PFSK-1 (cell line): Measurements from ENCODE around the gene EPHA4.

Experiments used
- FOXP2 ChIP-seq: optimal IDR thresholded peaks from 2 replicates; pipeline ENCODE3; 2011; ENCODE audit warnings: borderline replicate concordance, control low read depth, inconsistent platforms; ENCODE audit not compliant: insufficient read depth; ENCODE audit errors: extremely low read length, extremely low read depth
- POLR2AphosphoS5 ChIP-seq: IDR thresholded peaks from 2 replicates; pipeline ENCODE4 v1.6.1; 2012; ENCODE audit warnings: low read depth, mild to moderate bottlenecking, control low read depth, low read length, moderate library complexity
- SIN3A ChIP-seq: IDR thresholded peaks from 2 replicates; pipeline ENCODE4 v1.6.1; 2012; ENCODE audit warnings: mild to moderate bottlenecking, low read length, moderate library complexity, borderline replicate concordance; ENCODE audit not compliant: insufficient read depth
- TAF1 ChIP-seq: IDR thresholded peaks from 2 replicates; pipeline ENCODE4 v1.6.1; 2012; ENCODE audit warnings: low read length, control low read depth, borderline replicate concordance; ENCODE audit not compliant: insufficient read depth
- TF ChIP-seq, protein P1 (sequence below), 2 experiments: IDR thresholded peaks; 2 replicates each; pipeline versions ENCODE4 v1.6.1 to v1.8.0; 2011 to 2012; ENCODE audit warnings: low read depth in 2 of 2, low read length in 2 of 2, control low read depth in 1 of 2, inconsistent platforms in 1 of 2, mild to moderate bottlenecking in 1 of 2, moderate library complexity in 1 of 2; ENCODE audit not compliant: insufficient read depth in 1 of 2

EPHA4 gene

DNA sequence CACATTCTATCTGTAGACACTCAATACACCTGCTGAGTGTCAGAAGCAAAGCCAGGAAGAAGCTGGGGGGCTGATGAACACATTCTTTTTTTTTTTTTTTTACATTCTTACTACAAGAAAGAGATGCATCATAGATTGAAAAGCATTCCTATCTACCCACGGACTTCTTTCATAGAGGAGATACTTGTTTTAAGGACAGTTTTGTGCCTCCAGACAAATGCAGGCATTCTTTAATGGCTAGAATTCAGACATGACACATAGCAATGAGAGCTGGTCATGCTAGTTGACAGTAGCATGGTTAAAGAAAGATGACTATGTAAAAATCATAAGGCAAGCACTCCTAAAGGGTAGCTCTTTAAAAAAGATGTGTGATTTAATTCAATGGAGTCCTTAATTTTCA, 110.2 kb downstream of the EPHA4 start:
- TF ChIP-seq SIN3A = no peak
- TF ChIP-seq POLR2AphosphoS5 = no peak
- TF ChIP-seq, protein P1, sequence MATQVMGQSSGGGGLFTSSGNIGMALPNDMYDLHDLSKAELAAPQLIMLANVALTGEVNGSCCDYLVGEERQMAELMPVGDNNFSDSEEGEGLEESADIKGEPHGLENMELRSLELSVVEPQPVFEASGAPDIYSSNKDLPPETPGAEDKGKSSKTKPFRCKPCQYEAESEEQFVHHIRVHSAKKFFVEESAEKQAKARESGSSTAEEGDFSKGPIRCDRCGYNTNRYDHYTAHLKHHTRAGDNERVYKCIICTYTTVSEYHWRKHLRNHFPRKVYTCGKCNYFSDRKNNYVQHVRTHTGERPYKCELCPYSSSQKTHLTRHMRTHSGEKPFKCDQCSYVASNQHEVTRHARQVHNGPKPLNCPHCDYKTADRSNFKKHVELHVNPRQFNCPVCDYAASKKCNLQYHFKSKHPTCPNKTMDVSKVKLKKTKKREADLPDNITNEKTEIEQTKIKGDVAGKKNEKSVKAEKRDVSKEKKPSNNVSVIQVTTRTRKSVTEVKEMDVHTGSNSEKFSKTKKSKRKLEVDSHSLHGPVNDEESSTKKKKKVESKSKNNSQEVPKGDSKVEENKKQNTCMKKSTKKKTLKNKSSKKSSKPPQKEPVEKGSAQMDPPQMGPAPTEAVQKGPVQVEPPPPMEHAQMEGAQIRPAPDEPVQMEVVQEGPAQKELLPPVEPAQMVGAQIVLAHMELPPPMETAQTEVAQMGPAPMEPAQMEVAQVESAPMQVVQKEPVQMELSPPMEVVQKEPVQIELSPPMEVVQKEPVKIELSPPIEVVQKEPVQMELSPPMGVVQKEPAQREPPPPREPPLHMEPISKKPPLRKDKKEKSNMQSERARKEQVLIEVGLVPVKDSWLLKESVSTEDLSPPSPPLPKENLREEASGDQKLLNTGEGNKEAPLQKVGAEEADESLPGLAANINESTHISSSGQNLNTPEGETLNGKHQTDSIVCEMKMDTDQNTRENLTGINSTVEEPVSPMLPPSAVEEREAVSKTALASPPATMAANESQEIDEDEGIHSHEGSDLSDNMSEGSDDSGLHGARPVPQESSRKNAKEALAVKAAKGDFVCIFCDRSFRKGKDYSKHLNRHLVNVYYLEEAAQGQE (IDR thresholded peaks at IDR 0.05; ENCODE audit: insufficient read depth in 1 of 2, low read depth in 2 of 2, low read length in 2 of 2) = no peak
- no peak for TF ChIP-seq FOXP2
- TF ChIP-seq TAF1 = no peak

- TF ChIP-seq POLR2AphosphoS5 = no peak
- no peak for TF ChIP-seq SIN3A
- TF ChIP-seq, protein P1 (IDR thresholded peaks at IDR 0.05; ENCODE audit: insufficient read depth in 1 of 2, low read depth in 2 of 2, low read length in 2 of 2) = no peak
- TF ChIP-seq FOXP2 = no peak
- TF ChIP-seq TAF1 = no peak
These were observed 112.0 kb downstream of the EPHA4 start for GRCh38 chr2:221460136-221460535.

DNA sequence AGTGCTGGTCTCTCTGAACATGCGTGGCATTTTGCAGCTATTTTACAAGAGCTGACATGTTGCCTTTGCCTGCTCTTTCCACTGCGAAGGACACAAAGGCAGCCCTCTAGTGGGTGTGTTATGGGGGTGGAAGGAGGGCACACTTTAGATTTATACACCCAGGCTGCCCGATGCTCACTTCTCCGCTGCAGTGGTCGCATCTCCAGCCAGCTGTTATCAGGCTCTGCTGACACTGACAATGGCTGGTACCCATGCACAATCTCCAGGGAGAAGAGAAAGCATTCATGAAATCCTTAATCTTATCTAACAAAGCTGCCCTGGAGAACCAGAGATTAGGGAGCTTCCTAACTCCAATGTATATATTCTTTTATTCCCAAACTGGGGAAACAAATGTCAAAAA, 113.5 kb downstream of the EPHA4 start:
- TF ChIP-seq, protein P1 (IDR thresholded peaks at IDR 0.05; ENCODE audit: insufficient read depth in 1 of 2, low read depth in 2 of 2, low read length in 2 of 2) = no peak
- no peak for TF ChIP-seq FOXP2
- TF ChIP-seq POLR2AphosphoS5 = no peak
- TF ChIP-seq TAF1 = no peak
- TF ChIP-seq SIN3A = no peak

DNA sequence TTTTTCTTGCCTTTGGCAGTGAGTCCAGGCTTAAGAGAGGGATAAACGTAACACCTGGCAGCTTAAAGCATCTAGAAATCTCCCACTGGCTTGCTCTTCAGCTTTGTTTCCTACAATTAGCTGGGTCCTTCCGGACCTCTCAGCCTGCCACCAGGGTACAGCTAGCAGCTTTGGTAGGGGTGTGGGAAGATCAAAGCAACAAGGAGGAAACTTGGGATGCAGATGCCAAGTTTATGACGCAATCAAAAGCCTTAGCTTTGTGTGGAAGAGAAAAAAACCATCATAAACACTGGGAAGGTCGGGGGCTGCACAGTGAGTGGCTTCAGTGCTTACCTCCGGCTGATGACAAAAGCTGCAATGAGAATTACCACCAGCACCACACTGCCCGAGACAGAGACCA, 116.9 kb downstream of the EPHA4 start:
- no peak for TF ChIP-seq POLR2AphosphoS5
- TF ChIP-seq SIN3A = no peak
- no peak for TF ChIP-seq FOXP2
- TF ChIP-seq, protein P1 (IDR thresholded peaks at IDR 0.05; ENCODE audit: insufficient read depth in 1 of 2, low read depth in 2 of 2, low read length in 2 of 2) = no peak
- TF ChIP-seq TAF1 = no peak

- no peak for TF ChIP-seq TAF1
- TF ChIP-seq, protein P1 (IDR thresholded peaks at IDR 0.05; ENCODE audit: insufficient read depth in 1 of 2, low read depth in 2 of 2, low read length in 2 of 2) = no peak
- no peak for TF ChIP-seq POLR2AphosphoS5
- TF ChIP-seq SIN3A = no peak
- TF ChIP-seq FOXP2 = no peak
These were observed 117.5 kb downstream of the EPHA4 start for GRCh38 chr2:221454459-221455105.
